Femur (tissue), 1 donor: Measurements from ENCODE around the gene PIKFYVE.
"Not testable (repeated sequence)": the region's sequence is repeated elsewhere in the genome, so short reads cannot be mapped to it uniquely, and the experiment has no call there.

Experiments
- DNase-seq: peaks from one replicate; pipeline ENCODE4 v3.0.0-alpha.2; 2017

The PIKFYVE gene

GRCh38 chr2:208363485-208363884, 97.4 kb downstream of the PIKFYVE start:
- DNase-seq, result no peak

- DNase-seq, result no peak
Observed at GRCh38 chr2:208366215-208367127, 100.4 kb downstream of the PIKFYVE start.

- DNase-seq, result no peak
Observed at GRCh38 chr2:208369091-208369490, 103.0 kb downstream of the PIKFYVE start.

GRCh38 chr2:208370881-208371633, 105.0 kb downstream of the PIKFYVE start:
- no peak for DNase-seq

- DNase-seq, result no peak
Observed at GRCh38 chr2:208371634-208371935, 105.5 kb downstream of the PIKFYVE start.

GRCh38 chr2:208373460-208374089, 107.5 kb downstream of the PIKFYVE start:
- DNase-seq, result no peak

GRCh38 chr2:208375491-208376068, 109.5 kb downstream of the PIKFYVE start:
- no peak for DNase-seq

GRCh38 chr2:208377344-208377860, 111.3 kb downstream of the PIKFYVE start:
- DNase-seq, result not testable (repeated sequence)

- DNase-seq, result no peak
Observed at GRCh38 chr2:208379192-208379591, 113.1 kb downstream of the PIKFYVE start.

- DNase-seq, result no peak
Observed at GRCh38 chr2:208384637-208385036, 118.6 kb downstream of the PIKFYVE start.

- no peak for DNase-seq
Observed at GRCh38 chr2:208386541-208386940, 120.5 kb downstream of the PIKFYVE start.

- DNase-seq, result no peak
Observed at GRCh38 chr2:208389940-208390339, 123.9 kb downstream of the PIKFYVE start.

GRCh38 chr2:208392300-208392699, 126.2 kb downstream of the PIKFYVE start:
- no peak for DNase-seq

- DNase-seq, result not testable (repeated sequence)
Observed at GRCh38 chr2:208396796-208397195, 130.7 kb downstream of the PIKFYVE start.

- no peak for DNase-seq
Observed at GRCh38 chr2:208399201-208399600, 133.1 kb downstream of the PIKFYVE start.

GRCh38 chr2:208406474-208407451, 140.7 kb downstream of the PIKFYVE start, which contains the start of gene PTH2R:
PTH2R (plus strand) TSS chr2:208406792; CDS start chr2:208407044, 252 bp downstream.
- peak; percentile 32 for DNase-seq

GRCh38 chr2:208407667-208408066, 141.6 kb downstream of the PIKFYVE start:
- peak; percentile 28 for DNase-seq
